ENCODE measurements around the gene C1orf115.
A peak's percentile ranks its signal among the peaks of the same experiment; 100 is the strongest.

Gene C1orf115

DNA sequence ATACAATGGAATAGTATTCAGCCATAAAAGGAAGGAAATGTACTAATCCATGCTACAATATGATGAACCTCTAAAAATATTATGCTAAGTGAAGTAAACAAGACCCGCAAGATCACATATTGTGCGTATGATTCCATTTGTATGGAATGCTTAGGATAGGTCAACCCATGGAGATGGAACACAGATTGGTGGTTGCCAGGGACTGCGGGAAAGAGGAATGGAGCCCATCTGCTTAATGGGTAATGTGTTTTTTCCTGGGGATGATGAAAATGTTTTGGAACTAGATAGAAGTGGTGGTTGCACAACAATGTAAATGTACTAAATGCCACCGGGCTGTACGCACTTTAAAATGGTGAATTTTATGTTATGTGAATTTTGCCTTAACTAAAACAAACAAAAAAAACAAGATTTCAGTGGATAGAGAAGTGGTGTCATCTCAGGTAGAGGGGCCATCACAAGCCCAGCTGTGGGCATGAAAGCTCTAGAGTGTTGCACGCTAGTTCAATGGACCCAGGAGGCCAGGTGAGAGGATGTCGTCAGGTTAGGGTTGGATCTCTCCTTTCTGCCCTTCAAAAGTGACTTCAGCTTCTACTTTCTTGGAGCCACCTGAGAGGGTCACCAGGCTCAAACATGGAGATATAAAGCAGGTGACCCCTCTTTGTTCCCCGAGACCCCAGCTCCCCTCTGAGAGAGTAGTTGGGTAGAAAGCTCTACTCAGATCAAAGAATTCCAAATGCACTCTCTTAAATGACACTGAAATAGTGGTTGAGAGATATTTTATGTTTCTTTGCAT lies 2.5 kb downstream of the C1orf115 start:
- no peak for DNase-seq (ENCODE audit: low read depth)
- TF ChIP-seq, protein P1, sequence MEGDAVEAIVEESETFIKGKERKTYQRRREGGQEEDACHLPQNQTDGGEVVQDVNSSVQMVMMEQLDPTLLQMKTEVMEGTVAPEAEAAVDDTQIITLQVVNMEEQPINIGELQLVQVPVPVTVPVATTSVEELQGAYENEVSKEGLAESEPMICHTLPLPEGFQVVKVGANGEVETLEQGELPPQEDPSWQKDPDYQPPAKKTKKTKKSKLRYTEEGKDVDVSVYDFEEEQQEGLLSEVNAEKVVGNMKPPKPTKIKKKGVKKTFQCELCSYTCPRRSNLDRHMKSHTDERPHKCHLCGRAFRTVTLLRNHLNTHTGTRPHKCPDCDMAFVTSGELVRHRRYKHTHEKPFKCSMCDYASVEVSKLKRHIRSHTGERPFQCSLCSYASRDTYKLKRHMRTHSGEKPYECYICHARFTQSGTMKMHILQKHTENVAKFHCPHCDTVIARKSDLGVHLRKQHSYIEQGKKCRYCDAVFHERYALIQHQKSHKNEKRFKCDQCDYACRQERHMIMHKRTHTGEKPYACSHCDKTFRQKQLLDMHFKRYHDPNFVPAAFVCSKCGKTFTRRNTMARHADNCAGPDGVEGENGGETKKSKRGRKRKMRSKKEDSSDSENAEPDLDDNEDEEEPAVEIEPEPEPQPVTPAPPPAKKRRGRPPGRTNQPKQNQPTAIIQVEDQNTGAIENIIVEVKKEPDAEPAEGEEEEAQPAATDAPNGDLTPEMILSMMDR (IDR thresholded peaks at IDR 0.05; ENCODE audit: control insufficient read depth, insufficient read depth, low read depth, low read length, missing control alignments), result no peak
- H3K4me3 ChIP-seq (ENCODE audit: control insufficient read depth, low read depth, low read length), result no peak overlapping the region

DNA sequence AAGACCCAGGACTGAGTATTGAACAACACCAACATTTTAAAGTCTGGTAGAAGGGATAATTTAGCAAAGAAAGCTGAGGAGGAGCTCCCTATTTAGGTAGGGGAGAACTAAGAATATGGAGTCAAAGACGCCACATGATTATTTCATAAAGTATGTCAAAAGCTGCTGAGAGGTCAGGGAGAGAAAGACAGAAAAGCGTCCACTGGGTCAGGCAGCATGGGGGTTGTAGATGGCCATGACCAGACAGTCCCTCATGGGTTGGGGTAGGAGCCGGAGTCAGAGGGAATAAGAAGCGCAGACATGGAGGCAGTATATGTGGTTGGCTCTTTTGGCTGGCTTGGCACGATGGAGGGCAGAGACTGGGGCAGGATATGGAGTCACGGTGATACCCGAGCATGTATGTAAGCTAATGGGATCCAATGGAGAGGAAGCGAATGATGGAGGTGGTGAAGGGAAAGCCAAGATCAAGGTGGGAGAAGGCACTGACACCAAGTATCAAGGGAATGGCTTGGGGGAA lies 4.8 kb downstream of the C1orf115 start:
- H3K4me3 ChIP-seq (ENCODE audit: control insufficient read depth, low read depth, low read length), result no peak overlapping the region
- TF ChIP-seq, protein P1 (IDR thresholded peaks at IDR 0.05; ENCODE audit: control insufficient read depth, insufficient read depth, low read depth, low read length, missing control alignments), result no peak
- no peak for DNase-seq (ENCODE audit: low read depth)

DNA sequence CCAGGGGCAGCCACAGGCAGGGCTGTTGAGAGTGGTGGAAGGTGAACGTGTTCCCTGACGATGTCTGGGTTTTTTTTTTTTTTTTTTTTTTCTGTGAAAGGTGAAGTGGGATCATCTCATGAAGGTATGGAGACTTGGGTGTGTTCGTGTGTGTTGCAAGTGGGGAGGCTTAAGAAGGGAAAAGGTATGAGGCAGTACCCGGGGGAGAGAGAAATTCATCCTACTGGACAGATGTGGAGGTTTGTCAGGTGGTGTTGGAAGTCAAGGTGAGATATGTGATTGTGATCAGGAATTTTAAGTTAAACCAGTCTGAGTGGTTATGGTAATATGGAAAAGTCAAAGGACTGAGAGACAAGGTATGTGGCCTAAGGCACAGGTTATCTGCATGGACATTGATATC lies 5.3 kb downstream of the C1orf115 start:
- no peak overlapping the region for H3K4me3 ChIP-seq (ENCODE audit: control insufficient read depth, low read depth, low read length)
- TF ChIP-seq, protein P1 (IDR thresholded peaks at IDR 0.05; ENCODE audit: control insufficient read depth, insufficient read depth, low read depth, low read length, missing control alignments), result no peak
- no peak for DNase-seq (ENCODE audit: low read depth)

DNA sequence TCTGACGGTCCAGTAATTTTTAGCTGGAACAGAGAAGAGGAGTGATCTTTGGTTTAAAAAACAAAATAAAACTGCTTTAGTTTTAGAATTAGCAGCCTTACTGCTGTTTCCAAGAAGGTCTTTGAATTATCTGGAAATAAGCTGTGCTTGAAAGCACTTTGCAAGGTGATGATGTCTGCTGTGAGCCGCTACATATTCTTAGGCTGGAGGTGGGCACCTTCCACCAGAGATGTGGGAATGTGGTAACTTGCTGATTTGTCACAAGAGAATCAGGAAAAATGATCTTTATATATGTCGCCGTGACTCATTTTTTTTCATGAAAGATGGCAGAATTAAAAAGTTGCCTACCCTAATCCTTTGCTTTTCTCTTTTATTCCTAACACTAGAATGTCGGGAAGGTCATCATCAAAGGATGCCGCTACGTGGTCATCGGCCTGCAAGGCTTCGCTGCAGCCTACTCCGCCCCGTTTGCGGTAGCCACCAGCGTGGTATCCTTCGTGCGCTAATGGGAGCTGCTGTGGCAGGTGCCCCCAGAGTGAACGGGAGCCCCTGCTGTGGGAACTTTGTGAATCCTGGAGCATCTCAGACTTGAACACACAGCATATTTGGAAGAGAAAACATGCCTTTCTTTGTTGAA lies 6.2 kb downstream of the C1orf115 start:
- TF ChIP-seq, protein P1 (IDR thresholded peaks at IDR 0.05; ENCODE audit: control insufficient read depth, insufficient read depth, low read depth, low read length, missing control alignments), result no peak
- no peak overlapping the region for H3K4me3 ChIP-seq (ENCODE audit: control insufficient read depth, low read depth, low read length)
- no peak for DNase-seq (ENCODE audit: low read depth)

DNA sequence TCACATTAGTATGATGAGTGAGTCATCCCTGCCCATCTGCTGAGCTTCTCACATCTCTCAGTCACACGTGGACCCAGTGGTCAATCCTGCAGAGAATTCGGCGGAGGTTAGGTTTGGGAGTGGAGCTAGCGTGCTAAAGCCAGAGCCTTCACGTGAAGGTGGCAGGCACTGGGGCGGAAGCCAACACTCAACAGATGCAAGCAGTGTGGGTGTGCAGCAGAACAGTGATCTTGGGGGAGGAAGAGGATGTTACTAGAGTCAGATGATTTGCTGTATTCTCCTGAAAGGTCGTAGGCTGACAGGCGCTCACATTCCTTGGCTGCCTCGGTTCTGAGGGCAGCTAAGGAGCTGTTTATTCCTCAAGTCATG lies 6.7 kb downstream of the C1orf115 start:
- H3K4me3 ChIP-seq (ENCODE audit: control insufficient read depth, low read depth, low read length), result no peak overlapping the region
- TF ChIP-seq, protein P1 (IDR thresholded peaks at IDR 0.05; ENCODE audit: control insufficient read depth, insufficient read depth, low read depth, low read length, missing control alignments), result no peak
- peak; percentile 27 for DNase-seq (ENCODE audit: low read depth)

DNA sequence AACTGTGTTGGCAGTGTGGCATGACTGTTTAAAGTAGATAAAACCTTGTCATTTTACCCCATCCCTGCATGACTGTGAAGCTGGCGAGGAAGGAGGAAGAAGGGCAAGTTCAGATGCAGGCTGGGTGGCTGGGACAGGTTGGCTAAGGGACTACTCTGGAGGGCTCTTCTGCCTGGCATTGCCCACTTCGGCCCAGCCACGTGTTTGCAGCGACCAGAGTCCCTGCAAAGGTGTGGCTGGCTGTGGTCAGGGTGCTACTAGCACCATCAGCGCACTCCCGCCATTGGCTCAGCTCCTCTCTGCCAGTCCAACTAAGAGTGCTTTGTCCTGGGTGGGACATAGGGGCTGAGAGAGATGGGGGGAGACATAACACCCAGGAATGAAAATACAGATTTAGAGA lies 7.2 kb downstream of the C1orf115 start:
- DNase-seq (ENCODE audit: low read depth), result no peak
- H3K4me3 ChIP-seq (ENCODE audit: control insufficient read depth, low read depth, low read length), result no peak overlapping the region
- TF ChIP-seq, protein P1 (IDR thresholded peaks at IDR 0.05; ENCODE audit: control insufficient read depth, insufficient read depth, low read depth, low read length, missing control alignments), result no peak

Data from AG09309 (cell line).